HepG2 (cell line): ENCODE measurements around the gene ATG4B. TPM values are rescaled to one million over a fixed set of nuclear protein-coding genes. Genes with fewer than 3 reads are reported as not detected.
A peak's percentile ranks its signal among the peaks of the same experiment; 100 is the strongest.

Experiments
- CHCHD3 ChIP-seq: sonication (generic); formaldehyde crosslinking; IDR thresholded peaks from 2 replicates; pipeline ENCODE4 v1.8.0; 2022; ENCODE audit warnings: mild to moderate bottlenecking, missing genetic modification reagents, moderate library complexity
- E2F1 ChIP-seq: sonication (generic); formaldehyde crosslinking; IDR thresholded peaks from 2 replicates; pipeline ENCODE4 v1.5.0; 2020; ENCODE audit warnings: missing genetic modification reagents
- HNRNPH1 ChIP-seq: fragments of 200-400 bp; formaldehyde crosslinking; optimal IDR thresholded peaks from 2 replicates; pipeline ENCODE3; 2017; ENCODE audit warnings: mild to moderate bottlenecking, low read depth, low read length
- KLF9 ChIP-seq: IDR thresholded peaks from 2 replicates; pipeline ENCODE4 v1.6.1; 2016; ENCODE audit warnings: low read depth
- MATR3 ChIP-seq: sonication (generic); formaldehyde crosslinking; IDR thresholded peaks from 2 replicates; pipeline ENCODE4 v1.4.0; 2020; ENCODE audit warnings: missing genetic modification reagents
- NFIB ChIP-seq: sonication (generic); formaldehyde crosslinking; IDR thresholded peaks from 2 replicates; pipeline ENCODE4 v1.9.0; 2021; ENCODE audit warnings: missing genetic modification reagents, mild to moderate bottlenecking, borderline replicate concordance
- NR3C1 ChIP-seq: sonication (generic); formaldehyde crosslinking; IDR thresholded peaks from 2 replicates; pipeline ENCODE4 v1.4.0; 2020; ENCODE audit warnings: missing genetic modification reagents
- POLR2AphosphoS2 ChIP-seq: IDR thresholded peaks from 2 replicates; pipeline ENCODE4 v1.6.1; 2011; ENCODE audit warnings: low read depth, low read length, improper control_type of control experiment
- RBM22 ChIP-seq: fragments of 200-400 bp; formaldehyde crosslinking; optimal IDR thresholded peaks from 2 replicates; pipeline ENCODE3; 2017; ENCODE audit warnings: mild to moderate bottlenecking, low read length, moderate library complexity
- RFX3 ChIP-seq: IDR thresholded peaks from 2 replicates; pipeline ENCODE4 v1.6.1; 2016; ENCODE audit warnings: missing biosample characterization, missing genetic modification reagents
- THAP11 ChIP-seq: IDR thresholded peaks from 2 replicates; pipeline ENCODE4 v1.6.1; 2016; ENCODE audit warnings: missing biosample characterization, missing genetic modification reagents
- THYN1 ChIP-seq: sonication (generic); formaldehyde crosslinking; IDR thresholded peaks from 2 replicates; pipeline ENCODE4 v1.8.1; 2023; ENCODE audit warnings: low read depth, mild to moderate bottlenecking, moderate library complexity, missing genetic modification reagents, borderline replicate concordance
- ZBTB1 ChIP-seq: sonication (generic); formaldehyde crosslinking; IDR thresholded peaks from 2 replicates; pipeline ENCODE4 v1.4.0; 2020; ENCODE audit warnings: missing genetic modification reagents, borderline replicate concordance
- ZHX2 ChIP-seq, 2 experiments: sonication (generic) in 1 of 2; formaldehyde crosslinking in 1 of 2; IDR thresholded peaks; 2 replicates each; pipeline versions ENCODE4 v1.6.1 to v1.9.0; 2014 to 2022; ENCODE audit warnings: antibody characterized with exemption in 1 of 2, borderline replicate concordance in 1 of 2, inconsistent platforms in 1 of 2, low read depth in 1 of 2, missing genetic modification reagents in 1 of 2
- ZNF280D ChIP-seq: sonication (generic); formaldehyde crosslinking; IDR thresholded peaks from 2 replicates; pipeline ENCODE4 v1.5.1; 2020; ENCODE audit warnings: mild to moderate bottlenecking, missing genetic modification reagents
- ZNF326 ChIP-seq: sonication (generic); formaldehyde crosslinking; IDR thresholded peaks from 2 replicates; pipeline ENCODE4 v1.4.0; 2020; ENCODE audit warnings: missing genetic modification reagents, borderline replicate concordance
- ZNF557 ChIP-seq: sonication (generic); formaldehyde crosslinking; IDR thresholded peaks from 2 replicates; pipeline ENCODE4 v1.4.0; 2020; ENCODE audit warnings: missing genetic modification reagents
- ZNF704 ChIP-seq: sonication (generic); formaldehyde crosslinking; IDR thresholded peaks from 2 replicates; pipeline ENCODE4 v1.8.1; 2023; ENCODE audit warnings: mild to moderate bottlenecking, inconsistent platforms, moderate library complexity, missing genetic modification reagents, borderline replicate concordance
- polyA plus RNA-seq, 8 experiments: library from polyadenylated mRNA; depleted of rRNA in 3 of 8; stranded (reverse) in 7 of 8; unstranded in 1 of 8; fragments of >200 nt; fragmentation: Illumina TruSeq in 4 of 8; extraction: Trizol in 4 of 8; gene quantifications; 2 replicates each; pipeline versions ENCODE4 v1.2.1 to v1.2.3, GENCODE V29; 2011 to 2016; ENCODE audit warnings: low read depth in 4 of 8, missing spikeins in 1 of 8, mixed read lengths in 1 of 8; ENCODE audit not compliant: insufficient read depth in 1 of 8
- total RNA-seq, 5 experiments: library from RNA; depleted of rRNA; stranded (reverse); fragments of >200 nt; fragmentation: Illumina TruSeq; extraction: Trizol; gene quantifications; 2 replicates each; pipeline ENCODE4 v1.2.3, GENCODE V29; 2016; ENCODE audit warnings: low read depth in 1 of 5

Gene ATG4B
- total and polyA plus RNA-seq, 2 of the 13 experiments (the other 11 are each of a cell fraction or from before 2014, with no cell fraction given), result 95.5 to 239 TPM

- TF ChIP-seq ZNF280D (CRISPR knock-in tag), result no peak
- peak; percentile 85 for TF ChIP-seq RBM22
- TF ChIP-seq NR3C1 (CRISPR knock-in tag), result no peak
- no peak for TF ChIP-seq E2F1 (CRISPR knock-in tag)
- peak; percentile 65 for TF ChIP-seq THAP11 (CRISPR knock-in tag)
- TF ChIP-seq RFX3, result no peak
- no peak for TF ChIP-seq KLF9 (CRISPR knock-in tag)
- TF ChIP-seq ZNF704 (CRISPR knock-in tag), result peak; percentile 89; the same call in 1 of the 2 replicates
- no peak for TF ChIP-seq NFIB (CRISPR knock-in tag)
- no peak for TF ChIP-seq ZHX2 (IDR thresholded peaks at IDR 0.05; ENCODE audit: low read depth)
- TF ChIP-seq ZHX2 (CRISPR knock-in tag; IDR thresholded peaks at IDR 0.05; ENCODE audit: borderline replicate concordance), result peak; percentile 90
- TF ChIP-seq CHCHD3 (CRISPR knock-in tag), result peak; percentile 91
- no peak for TF ChIP-seq ZNF326 (CRISPR knock-in tag)
- TF ChIP-seq ZNF557 (CRISPR knock-in tag), result no peak
- no peak; the same call in 1 of the 2 replicates for TF ChIP-seq POLR2AphosphoS2
- TF ChIP-seq MATR3 (CRISPR knock-in tag), result no peak
- TF ChIP-seq ZBTB1 (CRISPR knock-in tag), result no peak
- TF ChIP-seq HNRNPH1, result peak; percentile 84
- TF ChIP-seq THYN1 (CRISPR knock-in tag), result 0 out of 2 replicates have a peak, but pooled peaks have one; percentile 23
Observed at GRCh38 chr2:241701399-241702154, 64.1 kb downstream of the ATG4B start, which contains the start of gene ING5 (continued).
